Stimulated activated CD8-positive, alpha-beta memory T cell treated with anti-CD3 and anti-CD28 coated beads, Interleukin-12 subunit alpha, Interleukin-12 subunit beta, amount 100 ng/mL, for 24 hours (primary cell): ENCODE data around the gene RPRD1B.
"Not testable (repeated sequence)": the region's sequence is repeated elsewhere in the genome, so short reads cannot be mapped to it uniquely, and the experiment has no call there.

Experiments
- DNase-seq: peaks from one replicate; pipeline ENCODE4 v3.0.0-alpha.2; 2020; ENCODE audit errors: extremely low read depth

Gene RPRD1B

GRCh38 chr20:38073307-38074071, 39.9 kb downstream of the RPRD1B start:
- DNase-seq, result no peak

GRCh38 chr20:38075161-38075998, 41.8 kb downstream of the RPRD1B start:
- DNase-seq, result no peak

GRCh38 chr20:38076548-38076947, 43.0 kb downstream of the RPRD1B start:
- DNase-seq, result no peak

- DNase-seq, result no peak
Observed at GRCh38 chr20:38078084-38078483, 44.5 kb downstream of the RPRD1B start.

- no peak for DNase-seq
Observed at GRCh38 chr20:38079353-38079752, 45.8 kb downstream of the RPRD1B start.

GRCh38 chr20:38081575-38081974, 48.0 kb downstream of the RPRD1B start:
- no peak for DNase-seq

GRCh38 chr20:38082894-38083293, 49.3 kb downstream of the RPRD1B start:
- no peak for DNase-seq

GRCh38 chr20:38083338-38084048, 49.9 kb downstream of the RPRD1B start:
- DNase-seq, result no peak

GRCh38 chr20:38084425-38084951, 50.9 kb downstream of the RPRD1B start:
- DNase-seq, result no peak

- no peak for DNase-seq
Observed at GRCh38 chr20:38085026-38085425, 51.5 kb downstream of the RPRD1B start.

- no peak for DNase-seq
Observed at GRCh38 chr20:38089500-38089899, 56.0 kb downstream of the RPRD1B start.

GRCh38 chr20:38090061-38090460, 56.5 kb downstream of the RPRD1B start:
- no peak for DNase-seq

- no peak for DNase-seq
Observed at GRCh38 chr20:38091441-38092216, 58.1 kb downstream of the RPRD1B start.

- no peak for DNase-seq
Observed at GRCh38 chr20:38092260-38092857, 58.8 kb downstream of the RPRD1B start.

GRCh38 chr20:38092915-38093314, 59.4 kb downstream of the RPRD1B start:
- DNase-seq, result no peak

GRCh38 chr20:38093641-38094077, 60.1 kb downstream of the RPRD1B start:
- DNase-seq, result no peak

- no peak for DNase-seq
Observed at GRCh38 chr20:38094373-38094891, 60.9 kb downstream of the RPRD1B start.

GRCh38 chr20:38095017-38095686, 61.6 kb downstream of the RPRD1B start:
- no peak for DNase-seq

GRCh38 chr20:38098952-38099351, 65.4 kb downstream of the RPRD1B start:
- DNase-seq, result no peak

GRCh38 chr20:38102206-38102605, 68.7 kb downstream of the RPRD1B start:
- not testable (repeated sequence) for DNase-seq
